K562 (cell line): ENCODE results near the gene MGAT5. TPM values are rescaled to one million over a fixed set of nuclear protein-coding genes. Genes with fewer than 3 reads are reported as not detected.

Source experiments
- BACH1 ChIP-seq: fragments of 200-800 bp; sonication (Bioruptor generic); IDR thresholded peaks from 2 replicates; pipeline ENCODE4 v1.6.1; 2016; ENCODE audit warnings: missing genetic modification characterization, missing compliant biosample characterization
- FOXJ2 ChIP-seq: fragments of 200-800 bp; sonication (Bioruptor generic); IDR thresholded peaks from 2 replicates; pipeline ENCODE4 v1.6.1; 2016; ENCODE audit warnings: missing genetic modification characterization, missing compliant biosample characterization
- TARDBP ChIP-seq: fragments of 450-650 bp; IDR thresholded peaks from 2 replicates; pipeline ENCODE4 v1.6.1; 2016
- TBP ChIP-seq: optimal IDR thresholded peaks from 2 replicates; pipeline ENCODE3; 2011; ENCODE audit warnings: low read depth, low read length, improper control_type of control experiment
- WHSC1 ChIP-seq: IDR thresholded peaks from one replicate; pipeline ENCODE4 v1.6.1; 2012; ENCODE audit warnings: low read length, control low read depth, inconsistent platforms
- ZNF384 ChIP-seq: IDR thresholded peaks from 2 replicates; pipeline ENCODE4 v1.6.1; 2012; ENCODE audit warnings: low read depth, low read length, improper control_type of control experiment
- polyA plus RNA-seq, 8 experiments: library from polyadenylated mRNA; depleted of rRNA in 4 of 8; stranded (reverse) in 5 of 8; unstranded in 3 of 8; fragments of >200 nt; fragmentation: Nextera tagmentation in 2 of 8; fragmentation: Illumina TruSeq in 1 of 8; extraction: Ambion mirVana in 2 of 8; extraction: Trizol in 1 of 8; gene quantifications; 2 replicates each; pipeline versions ENCODE4 v1.2.1 to v1.2.3, GENCODE V29; 2011 to 2014; ENCODE audit warnings: inconsistent platforms in 1 of 8, missing spikeins in 1 of 8
- total RNA-seq, 7 experiments: library from RNA; depleted of rRNA in 6 of 7; stranded (reverse); fragments of >200 nt in 6 of 7; fragmentation: Illumina TruSeq in 2 of 7; extraction: Trizol in 2 of 7; gene quantifications; 2 replicates each; pipeline versions ENCODE4 v1.2.1 to v1.2.3, GENCODE V29; 2011 to 2021; ENCODE audit warnings: low replicate concordance in 1 of 7
- TF ChIP-seq, protein P1 (sequence below): fragments of 450-650 bp; IDR thresholded peaks from 2 replicates; pipeline ENCODE4 v1.6.1; 2016; ENCODE audit warnings: low read depth, mild to moderate bottlenecking, moderate library complexity
- TF ChIP-seq, protein P2 (sequence below), 2 experiments: fragments of 450-650 bp; formaldehyde crosslinking in 1 of 2; IDR thresholded peaks; 2 replicates each; pipeline versions ENCODE4 v1.4.0 to v1.6.1; 2014 to 2020; ENCODE audit warnings: mild to moderate bottlenecking in 2 of 2, borderline replicate concordance in 1 of 2, low read depth in 1 of 2
- TF ChIP-seq, protein P3 (sequence below): fragments of 450-650 bp; IDR thresholded peaks from 2 replicates; pipeline ENCODE4 v1.6.1; 2016; ENCODE audit warnings: antibody characterized with exemption
- TF ChIP-seq, protein P4 (sequence below): fragments of 150-350 bp; conservative IDR thresholded peaks from 2 replicates; pipeline ENCODE4 v1.6.1; 2014; ENCODE audit warnings: low read length

The MGAT5 gene
- total and polyA plus RNA-seq, 9 of the 15 experiments (the other 6 are each of a cell fraction or from before 2014, with no cell fraction given) = 1.6 to 18.6 (median 11.1) TPM

DNA sequence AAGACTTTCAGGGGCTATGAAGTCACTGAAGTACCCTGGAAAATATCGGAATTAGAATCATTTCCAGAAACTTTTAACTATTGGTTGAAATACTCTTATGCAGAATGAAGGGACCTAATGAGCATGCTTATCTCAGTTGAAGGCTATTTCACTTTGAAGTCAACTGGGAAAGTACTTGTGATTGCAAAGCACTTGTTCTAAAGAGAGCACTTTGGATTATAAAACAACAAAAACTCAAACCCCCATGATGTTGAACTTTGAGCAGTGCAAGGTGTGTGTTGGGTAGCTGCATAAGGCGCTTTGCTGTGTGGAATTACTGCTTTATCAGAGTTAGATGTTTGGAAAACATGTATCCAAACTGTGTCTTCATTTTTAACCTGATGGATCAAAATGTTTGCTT is 12.0 kb upstream of the MGAT5 start (continued):
- TF ChIP-seq, protein P1, sequence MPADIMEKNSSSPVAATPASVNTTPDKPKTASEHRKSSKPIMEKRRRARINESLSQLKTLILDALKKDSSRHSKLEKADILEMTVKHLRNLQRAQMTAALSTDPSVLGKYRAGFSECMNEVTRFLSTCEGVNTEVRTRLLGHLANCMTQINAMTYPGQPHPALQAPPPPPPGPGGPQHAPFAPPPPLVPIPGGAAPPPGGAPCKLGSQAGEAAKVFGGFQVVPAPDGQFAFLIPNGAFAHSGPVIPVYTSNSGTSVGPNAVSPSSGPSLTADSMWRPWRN = no peak
- TF ChIP-seq TARDBP (no peak), BACH1 (tag) (no peak), TBP (no peak), WHSC1 (no peak), FOXJ2 (no peak), ZNF384 (no peak)
- TF ChIP-seq, protein P2, sequence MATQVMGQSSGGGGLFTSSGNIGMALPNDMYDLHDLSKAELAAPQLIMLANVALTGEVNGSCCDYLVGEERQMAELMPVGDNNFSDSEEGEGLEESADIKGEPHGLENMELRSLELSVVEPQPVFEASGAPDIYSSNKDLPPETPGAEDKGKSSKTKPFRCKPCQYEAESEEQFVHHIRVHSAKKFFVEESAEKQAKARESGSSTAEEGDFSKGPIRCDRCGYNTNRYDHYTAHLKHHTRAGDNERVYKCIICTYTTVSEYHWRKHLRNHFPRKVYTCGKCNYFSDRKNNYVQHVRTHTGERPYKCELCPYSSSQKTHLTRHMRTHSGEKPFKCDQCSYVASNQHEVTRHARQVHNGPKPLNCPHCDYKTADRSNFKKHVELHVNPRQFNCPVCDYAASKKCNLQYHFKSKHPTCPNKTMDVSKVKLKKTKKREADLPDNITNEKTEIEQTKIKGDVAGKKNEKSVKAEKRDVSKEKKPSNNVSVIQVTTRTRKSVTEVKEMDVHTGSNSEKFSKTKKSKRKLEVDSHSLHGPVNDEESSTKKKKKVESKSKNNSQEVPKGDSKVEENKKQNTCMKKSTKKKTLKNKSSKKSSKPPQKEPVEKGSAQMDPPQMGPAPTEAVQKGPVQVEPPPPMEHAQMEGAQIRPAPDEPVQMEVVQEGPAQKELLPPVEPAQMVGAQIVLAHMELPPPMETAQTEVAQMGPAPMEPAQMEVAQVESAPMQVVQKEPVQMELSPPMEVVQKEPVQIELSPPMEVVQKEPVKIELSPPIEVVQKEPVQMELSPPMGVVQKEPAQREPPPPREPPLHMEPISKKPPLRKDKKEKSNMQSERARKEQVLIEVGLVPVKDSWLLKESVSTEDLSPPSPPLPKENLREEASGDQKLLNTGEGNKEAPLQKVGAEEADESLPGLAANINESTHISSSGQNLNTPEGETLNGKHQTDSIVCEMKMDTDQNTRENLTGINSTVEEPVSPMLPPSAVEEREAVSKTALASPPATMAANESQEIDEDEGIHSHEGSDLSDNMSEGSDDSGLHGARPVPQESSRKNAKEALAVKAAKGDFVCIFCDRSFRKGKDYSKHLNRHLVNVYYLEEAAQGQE (IDR thresholded peaks at IDR 0.05; ENCODE audit: borderline replicate concordance) = no peak
- TF ChIP-seq, protein P2 (CRISPR knock-in tag; IDR thresholded peaks at IDR 0.05; ENCODE audit: low read depth) = no peak
- TF ChIP-seq, protein P3, sequence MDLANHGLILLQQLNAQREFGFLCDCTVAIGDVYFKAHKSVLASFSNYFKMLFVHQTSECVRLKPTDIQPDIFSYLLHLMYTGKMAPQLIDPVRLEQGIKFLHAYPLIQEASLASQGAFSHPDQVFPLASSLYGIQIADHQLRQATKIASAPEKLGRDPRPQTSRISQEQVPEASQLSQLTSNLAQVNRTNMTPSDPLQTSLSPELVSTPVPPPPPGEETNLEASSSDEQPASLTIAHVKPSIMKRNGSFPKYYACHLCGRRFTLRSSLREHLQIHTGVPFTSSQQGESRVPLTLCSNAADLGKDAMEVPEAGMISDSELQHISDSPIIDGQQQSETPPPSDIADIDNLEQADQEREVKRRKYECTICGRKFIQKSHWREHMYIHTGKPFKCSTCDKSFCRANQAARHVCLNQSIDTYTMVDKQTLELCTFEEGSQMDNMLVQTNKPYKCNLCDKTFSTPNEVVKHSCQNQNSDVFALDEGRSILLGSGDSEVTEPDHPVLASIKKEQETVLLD = no peak
- TF ChIP-seq, protein P4, sequence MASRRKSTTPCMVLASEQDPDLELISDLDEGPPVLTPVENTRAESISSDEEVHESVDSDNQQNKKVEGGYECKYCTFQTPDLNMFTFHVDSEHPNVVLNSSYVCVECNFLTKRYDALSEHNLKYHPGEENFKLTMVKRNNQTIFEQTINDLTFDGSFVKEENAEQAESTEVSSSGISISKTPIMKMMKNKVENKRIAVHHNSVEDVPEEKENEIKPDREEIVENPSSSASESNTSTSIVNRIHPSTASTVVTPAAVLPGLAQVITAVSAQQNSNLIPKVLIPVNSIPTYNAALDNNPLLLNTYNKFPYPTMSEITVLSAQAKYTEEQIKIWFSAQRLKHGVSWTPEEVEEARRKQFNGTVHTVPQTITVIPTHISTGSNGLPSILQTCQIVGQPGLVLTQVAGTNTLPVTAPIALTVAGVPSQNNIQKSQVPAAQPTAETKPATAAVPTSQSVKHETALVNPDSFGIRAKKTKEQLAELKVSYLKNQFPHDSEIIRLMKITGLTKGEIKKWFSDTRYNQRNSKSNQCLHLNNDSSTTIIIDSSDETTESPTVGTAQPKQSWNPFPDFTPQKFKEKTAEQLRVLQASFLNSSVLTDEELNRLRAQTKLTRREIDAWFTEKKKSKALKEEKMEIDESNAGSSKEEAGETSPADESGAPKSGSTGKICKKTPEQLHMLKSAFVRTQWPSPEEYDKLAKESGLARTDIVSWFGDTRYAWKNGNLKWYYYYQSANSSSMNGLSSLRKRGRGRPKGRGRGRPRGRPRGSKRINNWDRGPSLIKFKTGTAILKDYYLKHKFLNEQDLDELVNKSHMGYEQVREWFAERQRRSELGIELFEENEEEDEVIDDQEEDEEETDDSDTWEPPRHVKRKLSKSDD = no peak
